ENCODE measurements around the gene TRAK1.

TRAK1 gene

DNA sequence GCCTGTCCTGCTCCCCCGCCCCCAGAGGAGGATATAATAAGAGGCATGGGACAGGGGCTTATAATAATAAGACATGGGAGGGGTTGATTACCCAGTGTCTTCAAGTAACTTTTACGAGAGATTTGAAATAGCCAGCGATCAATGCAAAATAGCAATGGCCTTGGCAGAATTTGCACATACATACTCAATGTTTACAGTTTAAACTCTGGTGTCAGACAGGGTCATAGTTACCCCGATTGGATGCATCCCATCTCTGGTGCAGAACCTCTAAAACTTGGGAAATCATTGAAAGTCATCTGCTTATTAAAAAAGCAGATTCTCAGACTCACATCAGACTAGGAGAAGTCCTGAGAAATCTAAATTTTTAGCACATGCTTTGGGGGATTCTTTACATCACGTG is 61.0 kb downstream of the TRAK1 start:
- FAIRE-seq (no peak), DNase-seq (ENCODE audit: low spot score) (no peak)

DNA sequence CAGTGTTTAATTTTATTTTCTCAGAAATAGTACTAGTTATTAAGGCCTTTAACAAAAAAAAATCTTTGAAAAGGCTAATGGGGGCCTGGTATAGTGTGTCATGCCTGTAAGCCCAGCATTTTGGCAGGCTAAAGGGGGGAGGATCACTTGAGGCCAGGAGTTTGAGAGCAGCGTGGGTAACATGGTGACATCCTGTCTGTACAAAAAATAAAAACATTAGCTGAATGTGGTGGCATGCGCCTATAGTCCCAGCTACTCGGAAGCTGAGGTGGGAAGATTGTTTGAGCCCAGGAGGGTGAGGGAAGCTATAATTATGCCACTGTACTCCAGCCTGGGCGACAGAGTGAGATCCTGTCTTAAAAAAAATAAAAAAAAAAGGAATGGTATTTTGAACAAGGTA is 61.9 kb downstream of the TRAK1 start:
- DNase-seq (ENCODE audit: low spot score) (no peak), FAIRE-seq (no peak)

DNA sequence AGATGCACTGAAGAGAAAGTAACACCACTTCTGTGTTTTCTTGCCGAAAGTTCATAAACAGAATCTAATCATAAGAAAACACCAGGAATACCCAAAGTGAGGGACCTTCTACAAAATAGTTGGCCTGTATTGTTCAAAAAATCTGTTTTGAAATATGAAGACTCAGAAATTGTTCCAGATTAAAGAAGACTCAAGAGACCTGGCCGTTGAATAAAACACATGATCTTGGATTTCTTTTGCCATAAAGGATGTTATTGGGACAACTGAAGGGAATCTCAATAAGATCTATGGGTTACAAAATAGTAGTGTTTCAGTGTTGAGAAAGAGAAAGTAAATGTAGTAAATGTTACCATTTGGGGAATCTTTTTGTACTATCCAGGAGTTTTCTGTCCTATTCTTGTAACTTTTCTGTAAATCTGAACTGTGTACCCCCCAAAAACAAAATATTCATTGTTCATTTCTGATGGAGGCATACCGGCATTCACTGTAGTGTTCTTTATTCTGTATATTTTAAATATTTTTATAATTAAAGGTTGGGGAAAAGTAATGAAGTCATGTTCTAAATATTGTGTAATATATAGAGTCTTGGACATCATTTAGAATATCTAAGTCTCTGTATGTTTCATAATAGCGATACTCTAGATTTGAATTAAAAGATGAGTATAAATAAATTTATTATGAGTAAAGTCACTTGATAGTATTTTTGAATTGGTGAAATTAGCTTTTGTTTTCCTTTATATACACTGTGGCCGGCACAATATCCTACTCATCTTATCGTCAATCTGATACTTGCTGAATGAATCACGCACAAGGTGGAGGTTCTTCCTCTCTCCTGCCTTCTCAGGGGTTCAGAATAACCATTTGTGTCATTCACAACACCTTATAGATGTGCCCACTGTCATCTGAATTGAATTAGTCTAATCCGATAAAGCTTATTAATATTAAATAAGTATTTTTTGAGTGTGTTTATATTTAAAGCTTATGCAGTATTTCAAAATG is 66.7 kb downstream of the TRAK1 start:
- DNase-seq (ENCODE audit: low spot score) (no peak), FAIRE-seq (no peak)

DNA sequence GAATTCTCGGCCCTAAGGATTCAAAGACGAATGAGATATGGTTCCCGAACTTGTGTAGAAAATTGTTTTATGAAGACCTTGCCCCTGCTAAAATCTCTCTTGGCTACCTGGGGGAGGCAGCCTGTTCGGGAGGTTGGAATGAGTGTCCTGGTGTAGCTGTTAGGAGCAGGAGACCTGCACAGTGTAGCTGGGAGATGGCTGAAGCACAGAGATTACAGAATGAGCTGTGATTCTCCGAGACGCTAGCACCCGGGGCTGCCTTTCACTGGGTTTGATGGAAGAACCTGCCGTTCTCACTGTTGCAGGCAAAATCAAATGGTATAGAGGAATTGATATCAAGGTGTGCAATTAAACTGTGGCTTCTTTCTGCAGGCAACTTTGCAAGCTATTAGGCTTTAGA is 68.0 kb downstream of the TRAK1 start:
- no peak for DNase-seq (ENCODE audit: low spot score)
- no peak for FAIRE-seq

DNA sequence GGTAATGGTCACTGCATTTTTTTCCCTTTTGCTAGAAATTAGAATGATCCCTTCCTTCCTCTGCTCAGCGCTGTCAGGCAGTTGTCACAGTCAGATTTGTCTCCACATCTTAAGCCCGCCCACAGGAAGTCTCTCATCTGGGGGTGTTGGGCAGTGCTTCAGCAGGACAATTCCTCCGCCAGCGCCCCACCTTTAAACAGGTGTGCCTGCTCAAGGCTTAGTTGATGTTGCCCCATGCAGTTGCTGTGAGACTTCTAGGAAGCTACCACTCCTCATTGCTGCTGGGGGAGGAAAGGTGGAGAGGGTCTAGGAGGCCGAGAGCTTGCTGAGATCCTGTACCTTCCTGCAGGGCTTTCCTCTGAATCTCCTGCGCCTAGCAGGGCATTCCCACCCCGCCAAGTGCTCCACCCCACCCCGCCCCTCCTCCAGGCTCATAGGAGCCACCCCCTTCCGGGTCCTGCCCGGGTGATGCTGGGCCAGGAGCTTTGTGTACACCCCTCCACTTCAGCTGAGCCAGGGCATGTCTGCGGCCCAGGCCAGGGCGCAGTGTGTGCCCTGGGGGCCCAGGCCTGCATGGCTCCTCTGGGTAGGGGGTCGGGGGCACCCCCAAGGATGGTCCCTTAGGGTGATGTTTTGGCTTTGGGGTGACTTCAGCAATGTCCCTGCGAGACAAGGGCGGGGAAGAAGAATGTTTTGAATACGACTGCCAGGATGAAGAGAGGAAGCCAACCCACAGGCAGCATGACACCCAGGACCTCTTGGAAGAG is 68.7 kb downstream of the TRAK1 start:
- FAIRE-seq (no peak), DNase-seq (ENCODE audit: low spot score) (peak; percentile 10)

DNA sequence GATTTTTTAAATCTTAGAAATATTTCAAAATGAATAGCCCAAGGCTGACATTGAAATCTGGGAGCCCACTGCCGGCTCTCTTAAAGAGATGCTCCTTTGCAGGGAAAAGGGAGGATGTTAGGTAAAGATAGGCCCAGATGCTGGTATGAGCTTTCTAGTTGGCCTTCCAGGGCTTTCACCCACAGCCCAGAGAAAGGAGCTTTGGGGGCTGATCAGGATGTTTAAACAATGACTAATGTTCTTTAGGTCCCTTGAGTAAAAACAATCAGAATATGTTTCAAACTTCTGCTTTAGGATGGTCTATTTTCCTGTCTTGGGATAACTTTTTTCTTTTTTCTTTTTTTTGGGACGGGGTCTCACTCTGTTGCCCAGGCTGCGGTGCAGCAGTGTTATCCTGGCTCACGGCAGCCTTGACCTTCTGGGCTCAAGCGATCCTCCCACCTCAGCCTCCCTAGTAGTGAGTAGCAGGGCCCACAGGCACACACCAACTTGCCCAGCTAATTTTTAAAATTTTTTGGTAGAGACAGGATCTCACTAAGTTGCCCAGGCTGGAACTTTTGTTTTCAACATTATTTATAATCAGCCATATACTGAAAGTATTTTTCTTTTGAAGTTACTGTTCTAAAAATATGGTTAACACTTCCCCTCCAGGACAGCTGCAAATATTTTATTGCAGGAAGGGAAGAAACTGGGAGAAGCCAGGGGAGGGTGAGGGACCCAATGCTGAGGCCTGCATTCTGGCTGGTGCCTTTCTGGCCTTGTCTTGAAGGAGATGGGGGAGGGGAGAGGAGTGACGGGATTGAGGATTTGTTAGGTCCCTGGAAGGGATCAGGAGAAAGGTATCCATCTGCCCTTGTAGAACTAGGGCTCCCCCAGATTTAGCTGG is 70.1 kb downstream of the TRAK1 start:
- DNase-seq (ENCODE audit: low spot score) (no peak), FAIRE-seq (no peak)

DNA sequence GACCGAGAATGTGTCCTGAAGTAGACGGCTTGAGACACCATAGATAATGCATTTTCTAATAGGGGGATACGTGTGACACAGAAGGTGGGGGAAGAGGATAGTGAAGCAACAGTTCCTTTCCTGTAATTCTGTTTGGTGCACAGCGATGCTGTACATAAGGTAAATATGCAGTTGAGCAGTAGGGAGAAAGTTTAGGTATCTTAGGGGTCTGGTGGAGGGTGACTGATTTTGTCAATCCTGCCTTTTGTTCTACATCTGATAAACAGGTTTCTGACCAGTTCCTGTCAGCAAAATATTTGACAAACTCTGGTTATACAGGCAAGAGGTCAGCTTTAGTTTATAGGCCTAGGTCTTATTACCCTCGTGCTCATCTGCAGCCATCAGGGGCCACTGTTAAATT is 71.3 kb downstream of the TRAK1 start:
- FAIRE-seq, result no peak

DNA sequence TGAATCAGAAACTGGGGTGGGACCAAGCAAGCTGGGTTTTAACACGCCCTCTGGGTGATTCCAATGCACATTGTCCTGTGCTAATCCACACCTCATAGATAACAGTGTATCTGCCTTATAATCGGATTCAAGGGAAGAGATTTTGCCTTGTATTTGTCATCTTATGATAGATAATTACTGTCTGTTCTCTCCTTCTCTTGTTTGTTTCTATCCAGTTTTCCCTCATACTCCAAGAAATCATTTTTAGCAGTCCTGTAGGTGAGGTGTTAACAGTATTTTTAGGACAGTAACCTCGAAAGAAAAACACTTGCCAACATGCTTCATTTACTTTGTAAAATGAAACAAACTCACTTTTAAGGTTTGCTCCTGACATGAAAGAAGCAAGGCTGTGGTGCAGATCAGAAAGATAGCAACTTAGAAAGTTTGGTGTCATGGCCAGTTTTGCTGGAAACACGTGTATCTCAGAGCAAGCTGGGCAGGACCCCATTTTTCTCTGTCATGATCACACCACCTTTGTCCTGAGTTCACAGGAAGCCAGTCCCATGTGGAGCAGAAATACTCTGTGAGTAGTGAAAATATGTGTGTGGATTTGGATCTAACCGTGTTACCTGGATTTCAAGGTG is 72.6 kb downstream of the TRAK1 start:
- DNase-seq (ENCODE audit: low spot score) (no peak), FAIRE-seq (no peak)

More for the DNA sequence above, 71.3 kb downstream of the TRAK1 start:
- DNase-seq (ENCODE audit: low spot score), result no peak

DNA sequence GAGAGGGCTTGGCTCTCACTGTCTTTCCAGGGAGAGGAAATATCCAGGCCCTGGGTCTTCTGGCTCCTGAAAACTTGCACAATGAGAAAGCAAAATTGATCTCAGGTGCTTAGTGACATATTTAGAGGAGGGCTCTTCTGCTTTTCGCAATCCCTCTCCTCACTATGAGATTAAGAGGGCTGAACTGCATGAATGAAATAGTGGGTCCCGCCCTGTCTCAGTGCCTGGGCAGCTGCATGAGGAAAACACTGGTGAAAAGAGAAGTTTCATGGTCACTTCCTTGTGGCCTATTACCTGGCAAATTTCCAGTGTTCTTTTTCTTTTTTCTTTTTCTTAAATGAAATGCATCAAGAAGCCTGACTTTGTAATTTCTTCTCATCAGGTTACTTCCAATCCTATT is 73.5 kb downstream of the TRAK1 start:
- DNase-seq (ENCODE audit: low spot score), result no peak
- FAIRE-seq, result no peak

DNA sequence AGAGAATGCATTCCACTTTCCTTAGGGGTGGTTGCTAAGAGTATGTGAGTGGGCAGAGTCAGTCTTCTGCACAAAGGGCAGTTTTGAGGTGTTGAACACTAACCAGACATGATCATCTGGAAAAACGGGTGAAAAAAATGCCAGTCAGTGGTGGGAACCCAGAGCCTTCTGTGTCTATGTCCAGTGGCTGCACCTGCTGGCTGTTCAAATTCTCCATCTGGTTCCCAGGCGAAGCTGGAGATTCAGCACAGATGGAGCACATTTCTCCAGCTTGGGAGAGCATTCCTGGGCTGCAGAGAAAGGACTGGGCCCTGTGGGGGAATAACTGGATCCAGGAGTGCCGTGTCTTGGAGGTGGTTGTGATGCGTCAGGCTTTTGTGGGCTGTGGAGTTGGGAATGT is 74.1 kb downstream of the TRAK1 start:
- no peak for DNase-seq (ENCODE audit: low spot score)
- FAIRE-seq, result no peak

DNA sequence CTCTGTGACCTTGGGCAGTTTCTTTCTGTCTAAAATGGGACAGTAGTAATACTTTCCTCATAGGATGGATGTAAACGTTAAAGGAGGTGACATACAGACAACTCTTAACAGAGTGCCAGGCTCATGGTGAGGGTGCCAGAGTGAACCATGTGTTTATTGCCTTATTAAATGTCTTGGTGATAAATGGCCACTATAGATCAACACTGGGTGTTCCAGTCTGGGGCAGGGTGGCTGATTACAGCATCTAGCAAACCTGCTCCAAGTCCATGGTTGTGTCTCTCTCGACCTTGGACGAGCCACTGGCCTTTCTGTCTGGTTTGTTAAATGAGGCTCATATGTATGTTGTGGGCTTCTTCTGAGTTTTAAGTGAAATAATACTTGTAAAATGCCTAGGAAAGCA is 75.1 kb downstream of the TRAK1 start:
- FAIRE-seq, result no peak

DNA sequence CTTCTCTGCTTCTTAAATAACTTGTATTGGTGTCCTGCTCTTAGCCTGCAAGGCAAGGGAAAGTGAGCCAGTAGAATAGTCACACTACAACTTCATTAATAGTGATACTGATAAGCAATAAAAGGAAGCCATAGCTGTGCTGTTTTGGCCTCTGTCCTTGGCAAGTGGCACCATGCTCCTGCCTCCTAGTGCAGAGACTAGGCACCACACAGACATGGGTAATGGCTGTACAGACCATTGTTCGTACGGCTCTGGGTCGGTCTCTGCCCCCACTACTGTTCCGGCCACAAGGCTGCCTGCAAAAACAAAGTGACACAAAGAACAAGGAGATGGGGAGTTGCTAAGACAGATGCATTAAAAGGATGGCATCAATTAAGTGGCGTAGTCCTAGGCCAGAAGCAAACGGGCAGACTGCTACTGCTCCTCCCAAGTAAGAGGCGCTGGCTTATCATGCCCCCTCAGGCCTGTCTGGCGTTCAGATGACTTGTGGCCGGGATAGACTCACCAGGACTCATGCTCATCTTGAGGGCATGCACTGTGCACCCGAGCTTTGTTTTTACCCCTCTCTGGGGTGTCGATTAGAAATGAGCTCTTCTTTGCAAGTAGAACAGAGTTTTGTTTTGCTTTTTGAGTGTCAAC is 75.6 kb downstream of the TRAK1 start:
- no peak for DNase-seq (ENCODE audit: low spot score)
- FAIRE-seq, result no peak

More for the DNA sequence above, 75.1 kb downstream of the TRAK1 start:
- DNase-seq (ENCODE audit: low spot score), result no peak

DNA sequence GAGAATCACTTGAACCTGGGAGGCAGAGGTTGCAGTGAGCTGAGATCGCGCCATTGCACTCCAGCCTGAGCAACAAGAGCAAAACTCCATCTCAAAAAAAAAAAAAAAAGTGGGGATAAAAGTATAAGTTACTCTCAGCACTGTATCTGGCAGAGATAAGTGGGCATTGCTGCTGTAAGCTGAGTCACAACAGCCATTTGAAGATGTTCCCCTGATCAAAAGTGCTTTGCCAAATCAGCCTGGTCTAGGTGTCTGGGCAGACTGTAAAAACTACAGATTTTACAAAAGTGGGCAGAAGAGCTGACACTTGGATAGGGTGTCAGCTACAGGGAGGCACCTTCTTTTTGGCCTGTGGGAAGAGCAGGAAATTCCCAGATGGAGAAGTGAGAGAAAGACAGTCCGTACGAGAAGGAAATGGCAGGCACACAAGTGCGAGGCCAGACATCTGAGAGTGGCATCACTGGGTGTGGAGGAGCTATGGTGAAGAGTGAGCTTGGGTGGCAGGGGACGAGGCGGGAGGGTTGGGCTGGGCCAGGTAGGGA is 78.5 kb downstream of the TRAK1 start:
- no peak for FAIRE-seq

DNA sequence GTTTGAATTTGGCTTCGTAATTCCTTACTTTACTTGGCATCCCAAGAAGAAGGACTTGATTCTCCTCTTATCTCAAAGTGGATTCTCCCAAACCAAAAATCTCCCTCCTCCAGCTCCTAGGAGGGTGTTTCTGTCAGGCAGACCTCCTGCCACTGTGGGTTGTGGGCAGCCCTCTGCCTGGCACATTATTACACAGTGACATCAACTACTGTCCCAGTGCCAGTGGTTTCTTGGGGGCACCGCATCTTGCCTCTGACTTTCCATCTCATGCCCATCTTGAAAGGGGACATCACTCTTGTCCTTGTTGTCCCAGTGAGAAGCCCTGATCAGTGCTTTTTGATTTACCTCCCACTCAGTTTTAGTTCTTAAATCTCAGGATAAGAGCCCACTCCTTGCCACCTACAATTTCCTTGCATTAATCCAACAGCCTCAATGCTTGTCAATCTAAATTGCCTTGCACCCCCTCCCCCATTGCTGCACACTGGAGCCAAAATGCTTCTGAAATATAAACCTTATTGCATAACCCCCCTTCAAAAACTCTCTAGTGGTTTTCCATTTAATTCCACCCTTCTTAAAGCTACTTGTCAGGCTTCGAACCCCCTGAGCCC is 81.0 kb downstream of the TRAK1 start:
- DNase-seq (ENCODE audit: low spot score) (no peak), FAIRE-seq (no peak)

More for the DNA sequence above, 78.5 kb downstream of the TRAK1 start:
- no peak for DNase-seq (ENCODE audit: low spot score)

DNA sequence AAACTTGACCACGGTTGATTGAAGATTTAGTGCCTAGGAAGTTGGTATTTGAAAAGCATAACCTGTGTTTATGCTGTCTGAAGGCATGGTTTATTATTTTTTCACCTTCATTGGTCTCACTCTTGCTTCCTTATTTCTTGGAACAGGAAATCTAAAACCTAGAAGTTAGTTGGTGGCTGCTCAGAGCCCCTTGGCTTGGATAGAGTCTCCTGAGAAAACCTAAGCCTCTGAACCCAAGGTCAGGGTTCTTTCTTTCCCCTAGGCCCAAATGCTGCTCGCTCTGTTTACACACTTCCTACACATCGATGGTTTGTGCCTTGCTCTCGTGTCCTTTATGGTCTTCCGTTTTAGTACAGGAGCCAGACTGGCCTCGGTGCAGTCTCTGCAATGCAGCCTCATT is 82.2 kb downstream of the TRAK1 start:
- no peak for DNase-seq (ENCODE audit: low spot score)
- no peak for FAIRE-seq

DNA sequence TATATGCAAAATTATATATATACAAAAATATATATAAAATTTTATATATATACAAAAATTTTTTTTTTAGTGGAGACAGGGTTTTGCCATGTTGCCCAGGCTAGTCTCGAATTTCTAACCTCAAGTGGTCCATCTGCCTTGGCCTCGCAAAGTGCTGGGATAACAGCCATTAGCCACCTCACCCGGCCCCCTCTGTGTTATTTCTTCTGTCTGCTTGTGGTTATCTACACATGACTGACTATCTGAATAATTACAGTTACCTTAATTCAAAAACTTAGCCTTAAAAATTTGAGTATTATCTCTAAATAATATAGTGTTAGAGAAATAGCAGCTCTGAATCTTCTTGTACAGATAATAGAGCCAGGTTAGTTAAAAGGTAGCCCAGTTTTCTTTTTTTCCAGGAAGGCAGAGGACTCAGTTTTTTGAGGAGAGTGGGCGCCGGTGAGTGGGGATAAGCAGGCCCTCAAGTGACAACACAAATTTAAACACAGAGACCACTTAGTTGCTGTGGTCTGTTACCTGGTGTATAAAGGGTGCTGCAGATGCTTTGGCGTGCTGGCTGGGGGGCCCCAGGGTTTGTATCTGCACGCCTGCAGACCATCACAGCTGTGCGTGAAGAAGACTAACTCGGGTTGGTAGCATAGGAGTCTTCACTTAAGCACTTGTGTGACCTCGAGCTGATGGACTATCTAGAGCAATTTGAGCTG is 83.7 kb downstream of the TRAK1 start:
- FAIRE-seq (no peak), DNase-seq (ENCODE audit: low spot score) (no peak)

DNA sequence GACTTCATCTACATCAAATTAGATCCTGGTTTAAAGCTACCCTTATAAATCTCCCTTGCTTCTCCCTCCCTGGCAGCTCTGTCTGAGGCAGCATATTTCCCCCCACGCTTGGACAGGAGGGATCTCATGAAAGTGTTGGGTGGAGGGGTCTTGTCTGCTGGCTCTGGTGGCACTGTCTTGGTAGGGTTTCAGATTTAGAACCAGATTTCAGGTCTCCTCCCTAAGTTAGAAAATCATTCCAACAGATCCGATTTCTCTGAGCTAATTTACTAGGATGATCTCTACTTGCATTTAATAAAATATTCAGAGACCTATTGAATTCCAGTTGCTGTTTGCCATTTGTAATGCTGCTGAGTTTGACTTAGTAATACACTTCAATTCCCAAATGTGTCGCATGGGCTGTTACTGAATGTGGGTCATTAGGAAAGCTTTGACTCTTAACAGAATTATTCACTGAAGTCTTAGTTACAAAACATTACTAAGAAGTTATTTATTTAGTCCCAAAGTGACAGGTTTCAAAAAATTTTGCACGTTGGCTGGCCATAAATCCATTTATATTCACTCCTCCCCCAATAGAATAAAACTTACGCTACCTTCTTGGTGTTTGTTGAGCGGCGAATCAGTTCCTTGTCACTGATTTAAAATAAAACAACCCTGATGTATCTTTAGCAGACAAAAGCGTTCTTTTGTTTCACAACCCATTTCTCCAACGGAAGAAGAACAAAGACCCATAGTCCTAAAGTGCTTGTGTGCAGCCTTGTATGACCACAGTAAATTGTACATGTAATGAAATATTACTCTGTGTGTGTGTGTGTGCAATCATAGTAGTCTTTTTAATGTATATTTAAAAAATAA is 84.5 kb downstream of the TRAK1 start:
- DNase-seq (ENCODE audit: low spot score) (no peak), FAIRE-seq (no peak)
